ENCODE results near the gene HIVEP3.
"Not testable (repeated sequence)": the region's sequence is repeated elsewhere in the genome, so short reads cannot be mapped to it uniquely, and the experiment has no call there.

Gene HIVEP3

GRCh38 chr1:41936107-41936506, 17.4 kb upstream of the HIVEP3 start:
- peak overlapping the region; percentile 26 for H3K27ac Mint-ChIP-seq
- peaks cover 9% of the 10 kb centered on the region for H3K36me3 Mint-ChIP-seq
- peaks cover 16% of the 10 kb centered on the region for H3K4me1 Mint-ChIP-seq
- no peaks in the 10 kb centered on the region for H3K27me3 Mint-ChIP-seq
- H3K4me3 Mint-ChIP-seq = no peak overlapping the region
- H3K9me3 Mint-ChIP-seq = no peaks in the 10 kb centered on the region

DNA sequence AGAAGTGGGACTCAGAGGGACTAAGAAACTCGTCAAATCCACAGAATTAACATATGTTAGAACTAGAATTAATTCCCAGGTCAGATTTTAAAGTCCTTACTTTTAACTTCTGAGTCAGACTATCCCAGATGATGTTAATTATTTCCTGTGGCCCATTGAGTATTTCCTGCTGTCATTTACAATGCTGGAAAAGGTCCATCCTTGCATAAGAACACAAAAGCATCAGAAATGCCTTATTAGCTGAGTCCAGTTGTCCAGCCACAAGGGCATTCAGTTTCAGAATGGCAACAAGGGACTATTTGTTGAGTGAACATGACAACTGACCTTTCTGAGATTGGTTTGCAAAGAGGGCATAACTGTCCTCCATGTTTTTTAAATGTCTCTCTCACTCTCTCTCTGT, 16.5 kb upstream of the HIVEP3 start:
- Mint-ChIP-seq H3K9me3 (no peaks in the 10 kb centered on the region), H3K4me1 (peaks cover 16% of the 10 kb centered on the region), H3K36me3 (peaks cover 8% of the 10 kb centered on the region), H3K4me3 (no peak overlapping the region), H3K27ac (no peak overlapping the region), H3K27me3 (no peaks in the 10 kb centered on the region)

DNA sequence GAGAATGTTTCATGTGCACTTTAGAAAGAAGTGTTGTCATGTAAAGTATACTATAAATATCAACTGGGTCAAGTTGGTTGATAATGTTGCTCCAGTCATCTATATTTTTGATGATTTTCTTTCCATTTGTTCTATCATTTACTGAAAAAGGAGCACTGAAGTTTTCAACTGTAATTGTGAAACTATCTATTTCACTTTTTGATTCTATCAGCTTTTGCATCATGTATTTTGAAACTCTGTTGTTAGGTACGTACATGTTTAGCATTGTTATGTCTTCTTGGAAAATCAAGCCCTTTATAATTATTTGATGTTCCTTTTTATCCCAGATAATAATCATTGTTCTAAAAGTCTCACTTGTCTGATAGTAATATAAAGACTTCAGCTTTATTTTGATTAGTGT, 14.4 kb upstream of the HIVEP3 start:
- Mint-ChIP-seq H3K36me3 (peaks cover 7% of the 10 kb centered on the region), H3K4me1 (peaks cover 16% of the 10 kb centered on the region), H3K27ac (no peak overlapping the region), H3K4me3 (no peak overlapping the region), H3K9me3 (no peaks in the 10 kb centered on the region), H3K27me3 (no peaks in the 10 kb centered on the region)

DNA sequence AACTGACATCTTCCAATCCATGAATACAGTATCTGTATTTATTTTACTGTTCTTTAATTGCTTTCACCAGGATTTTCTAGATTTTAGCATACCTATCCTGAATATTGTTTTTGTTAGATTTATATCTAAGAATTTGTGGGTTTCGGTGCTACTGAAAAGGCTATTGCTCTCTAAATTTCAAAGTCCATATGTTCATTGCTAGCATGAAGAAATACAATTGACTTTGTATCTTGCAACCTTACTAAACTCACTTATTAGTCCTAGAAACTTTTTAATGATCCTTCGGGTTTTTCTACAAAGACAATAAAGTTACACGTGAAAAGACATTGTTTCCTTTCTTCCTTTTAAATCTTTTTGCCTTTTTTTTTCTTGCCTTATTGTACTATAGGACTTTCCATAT, 12.9 kb upstream of the HIVEP3 start:
- H3K36me3 Mint-ChIP-seq = peaks cover 5% of the 10 kb centered on the region
- peaks cover 15% of the 10 kb centered on the region for H3K4me1 Mint-ChIP-seq
- no peak overlapping the region for H3K27ac Mint-ChIP-seq
- no peak overlapping the region for H3K4me3 Mint-ChIP-seq
- H3K27me3 Mint-ChIP-seq = no peaks in the 10 kb centered on the region
- H3K9me3 Mint-ChIP-seq = no peaks in the 10 kb centered on the region

DNA sequence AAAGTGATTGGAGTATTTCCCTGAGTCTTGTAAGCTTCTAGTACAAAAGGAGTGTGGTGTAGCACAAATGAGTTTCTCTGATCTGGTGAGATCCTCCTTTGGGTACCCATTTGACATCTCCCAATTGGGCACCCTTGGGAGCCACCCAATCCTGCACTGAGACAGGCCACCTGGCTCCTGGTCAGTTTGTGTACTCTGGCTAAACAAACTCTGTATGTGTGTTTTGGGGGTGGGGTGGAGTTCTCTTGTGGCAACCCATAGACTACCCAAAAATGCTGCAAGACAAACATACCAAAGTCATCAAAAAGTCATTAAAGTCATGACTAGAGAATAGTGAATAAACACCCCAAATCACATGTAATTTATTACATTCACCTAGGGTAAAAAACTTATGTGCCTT, 8.4 kb upstream of the HIVEP3 start:
- no peak overlapping the region for H3K27ac Mint-ChIP-seq
- H3K27me3 Mint-ChIP-seq = no peaks in the 10 kb centered on the region
- no peaks in the 10 kb centered on the region for H3K9me3 Mint-ChIP-seq
- no peaks in the 10 kb centered on the region for H3K36me3 Mint-ChIP-seq
- no peak overlapping the region for H3K4me3 Mint-ChIP-seq
- H3K4me1 Mint-ChIP-seq = peaks cover 5% of the 10 kb centered on the region

- no peaks in the 10 kb centered on the region for H3K27me3 Mint-ChIP-seq
- peaks cover 2% of the 10 kb centered on the region for H3K36me3 Mint-ChIP-seq
- H3K9me3 Mint-ChIP-seq = no peaks in the 10 kb centered on the region
- H3K27ac Mint-ChIP-seq = no peak overlapping the region
- peaks cover 8% of the 10 kb centered on the region for H3K4me1 Mint-ChIP-seq
- H3K4me3 Mint-ChIP-seq = no peak overlapping the region
Measured at GRCh38 chr1:41925712-41926111, 7.0 kb upstream of the HIVEP3 start.

- no peak overlapping the region for H3K27ac Mint-ChIP-seq
- no peak overlapping the region for H3K4me3 Mint-ChIP-seq
- H3K36me3 Mint-ChIP-seq = peaks cover 2% of the 10 kb centered on the region
- H3K9me3 Mint-ChIP-seq = no peaks in the 10 kb centered on the region
- peaks cover 16% of the 10 kb centered on the region for H3K4me1 Mint-ChIP-seq
- H3K27me3 Mint-ChIP-seq = no peaks in the 10 kb centered on the region
Measured at GRCh38 chr1:41924911-41925310, 6.2 kb upstream of the HIVEP3 start.

DNA sequence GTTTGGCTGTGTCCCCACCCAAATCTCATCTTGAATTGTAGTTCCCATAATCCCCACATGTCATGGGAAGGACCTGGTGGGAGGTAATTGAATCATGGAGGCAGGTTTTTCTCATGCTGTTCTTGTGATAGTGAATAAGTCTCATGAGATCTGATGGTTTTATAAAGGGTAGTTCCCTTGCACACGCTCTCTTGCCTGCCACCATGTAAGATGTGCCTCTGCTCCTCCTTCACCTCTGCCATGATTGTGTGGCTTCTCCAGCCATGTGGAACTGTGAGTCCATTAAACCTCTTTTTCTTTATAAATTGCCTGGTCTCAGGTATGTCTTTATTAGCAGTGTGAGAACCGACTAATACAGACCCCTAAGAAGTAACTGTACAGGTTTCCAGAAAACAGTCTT, 2.5 kb upstream of the HIVEP3 start:
- H3K27me3 Mint-ChIP-seq, H3K4me3 Mint-ChIP-seq: not testable (repeated sequence)

DNA sequence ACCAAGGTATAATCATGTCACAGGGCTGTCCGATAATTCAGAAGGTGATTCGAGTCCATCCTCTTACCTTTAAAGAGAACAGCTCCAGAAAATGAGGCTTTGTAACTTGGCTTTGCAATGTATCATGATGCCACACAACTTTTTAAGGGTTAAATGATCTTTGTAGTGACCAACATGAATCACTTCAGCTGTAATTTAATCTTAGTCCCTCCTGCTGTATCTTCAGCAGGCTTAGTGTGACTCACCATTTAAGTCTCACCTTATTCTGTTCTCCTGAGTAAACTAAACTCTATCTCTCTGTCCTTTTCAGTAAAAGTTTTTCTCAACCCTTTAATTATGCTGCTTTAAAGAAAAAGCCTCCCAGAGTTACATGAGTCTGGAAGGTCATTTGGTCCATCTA, 1.9 kb upstream of the HIVEP3 start:
- peaks cover 2% of the 10 kb centered on the region for H3K36me3 Mint-ChIP-seq
- H3K4me1 Mint-ChIP-seq = peaks cover 51% of the 10 kb centered on the region
- no peaks in the 10 kb centered on the region for H3K27me3 Mint-ChIP-seq
- H3K27ac Mint-ChIP-seq = peak overlapping the region; percentile 98
- no peaks in the 10 kb centered on the region for H3K9me3 Mint-ChIP-seq
- H3K4me3 Mint-ChIP-seq = peak overlapping the region; percentile 91

More for the DNA sequence above, 2.5 kb upstream of the HIVEP3 start:
- peaks cover 48% of the 10 kb centered on the region for H3K4me1 Mint-ChIP-seq
- H3K27ac Mint-ChIP-seq, H3K9me3 Mint-ChIP-seq, H3K36me3 Mint-ChIP-seq: not testable (repeated sequence)

DNA sequence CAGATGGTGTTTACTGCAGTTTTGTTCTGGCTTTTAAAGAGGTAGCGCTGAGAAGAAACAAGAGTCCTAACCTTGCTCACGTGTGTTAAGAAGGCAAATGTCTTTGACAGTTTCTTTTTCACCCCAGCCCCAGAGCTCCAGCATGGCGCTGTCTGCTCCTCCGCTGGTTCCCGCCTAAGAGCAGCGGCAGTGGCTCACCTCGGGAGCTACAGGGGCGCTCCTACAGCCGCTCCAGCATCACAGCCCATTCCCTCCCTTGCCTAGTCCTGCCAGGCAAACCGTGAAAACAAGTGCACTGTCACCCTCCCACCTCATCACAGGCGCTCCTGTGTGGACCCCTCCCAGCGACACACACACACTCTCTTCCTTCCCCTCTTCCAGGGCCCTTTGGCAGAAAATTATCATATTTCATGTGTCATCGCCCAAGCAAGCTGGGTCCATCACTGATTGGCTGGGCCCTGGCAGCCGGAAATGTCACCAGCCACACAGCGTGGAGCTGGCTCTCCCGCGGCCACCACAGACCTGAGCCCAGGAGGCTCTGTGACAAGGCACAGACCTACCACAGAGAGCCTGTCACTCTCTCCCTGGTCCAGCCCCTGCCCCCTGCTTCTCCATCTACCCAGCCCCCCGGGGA, 1.2 kb upstream of the HIVEP3 start:
- H3K36me3 Mint-ChIP-seq = peaks cover 2% of the 10 kb centered on the region
- peaks cover 59% of the 10 kb centered on the region for H3K4me1 Mint-ChIP-seq
- H3K27ac Mint-ChIP-seq = peak overlapping the region; percentile 98
- H3K4me3 Mint-ChIP-seq = peak overlapping the region; percentile 91
- no peaks in the 10 kb centered on the region for H3K9me3 Mint-ChIP-seq
- H3K27me3 Mint-ChIP-seq = no peaks in the 10 kb centered on the region

- Mint-ChIP-seq H3K9me3 (no peaks in the 10 kb centered on the region), H3K27ac (no peak overlapping the region), H3K4me3 (peak overlapping the region; percentile 91), H3K27me3 (no peaks in the 10 kb centered on the region), H3K36me3 (peaks cover 2% of the 10 kb centered on the region), H3K4me1 (peaks cover 67% of the 10 kb centered on the region)
Measured at GRCh38 chr1:41919131-41919530, 409 bp upstream of the HIVEP3 start.

DNA sequence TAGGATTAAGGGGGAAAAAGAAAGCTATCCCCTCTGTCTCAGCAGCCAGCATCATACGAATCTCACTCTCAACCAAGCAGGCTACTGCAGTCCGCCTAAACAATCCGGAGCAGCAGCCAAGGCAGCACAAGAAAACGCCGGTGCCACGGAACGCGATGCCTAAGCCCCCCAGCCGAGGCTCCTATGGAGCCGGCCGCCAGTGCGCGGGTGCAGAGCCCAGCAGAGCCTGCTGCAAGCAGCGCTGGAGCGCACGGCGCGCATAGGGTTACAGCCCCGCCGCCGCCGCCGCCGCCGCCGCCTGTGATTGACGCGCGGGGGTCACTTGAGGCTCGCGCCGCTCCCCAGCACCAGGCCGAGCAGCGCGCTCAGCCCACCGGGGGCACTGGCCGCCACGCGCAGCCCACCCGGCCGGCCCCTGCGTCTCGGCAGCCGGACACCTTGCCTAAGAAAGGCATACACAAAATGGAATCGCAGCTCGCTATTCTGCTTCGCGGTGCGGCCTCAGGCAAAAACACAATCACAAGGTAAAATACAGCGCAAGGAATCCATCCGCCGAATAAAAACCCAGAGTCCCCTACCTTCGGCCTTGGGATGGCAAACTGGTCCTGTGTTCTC, 780 bp downstream of the HIVEP3 start:
- Mint-ChIP-seq H3K36me3 (peaks cover 2% of the 10 kb centered on the region), H3K27me3 (no peaks in the 10 kb centered on the region), H3K27ac (no peak overlapping the region), H3K4me3 (peak overlapping the region; percentile 72), H3K9me3 (no peaks in the 10 kb centered on the region), H3K4me1 (peaks cover 79% of the 10 kb centered on the region)

GRCh38 chr1:41917076-41917475, 1.6 kb downstream of the HIVEP3 start:
- H3K4me3 Mint-ChIP-seq = peak overlapping the region; percentile 72

DNA sequence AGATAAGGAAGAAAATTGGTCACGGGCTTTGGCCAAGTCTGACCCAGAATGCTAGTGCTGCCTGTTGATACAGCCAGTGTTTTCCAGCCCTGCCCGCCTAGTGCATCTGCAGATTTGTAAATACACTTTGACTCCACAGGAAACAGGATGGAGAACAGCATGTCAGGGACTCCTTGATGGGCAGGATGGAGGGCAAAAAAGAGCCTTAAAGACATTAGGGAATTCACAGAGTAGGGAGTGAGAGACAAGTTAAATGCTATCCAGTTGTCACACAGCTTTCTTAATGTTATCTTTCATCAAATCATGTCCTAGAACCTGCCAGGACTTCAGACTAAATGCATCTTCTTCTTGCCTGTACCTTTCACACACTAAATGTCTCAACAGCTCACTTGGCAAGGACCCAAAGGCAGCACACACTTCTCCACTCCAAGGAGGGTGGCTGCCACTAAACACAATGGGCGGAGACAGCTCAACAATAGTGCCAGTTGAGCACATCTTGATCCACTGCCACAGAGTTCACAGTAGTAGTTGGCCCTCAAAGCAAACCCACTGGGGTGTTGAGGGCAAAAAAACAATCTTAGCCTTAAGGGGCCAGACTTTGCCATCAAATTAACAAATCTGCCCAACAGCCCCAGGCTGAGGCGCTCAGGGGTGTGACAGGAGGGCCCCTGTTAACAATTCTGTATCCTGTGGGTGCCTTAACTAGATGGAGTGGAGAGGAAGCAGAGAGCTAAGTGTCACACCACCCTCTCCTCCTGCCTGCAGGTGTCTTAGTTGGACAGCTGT, 2.7 kb downstream of the HIVEP3 start:
- Mint-ChIP-seq H3K9me3 (peaks cover 2% of the 10 kb centered on the region), H3K4me3 (no peak overlapping the region), H3K27me3 (no peaks in the 10 kb centered on the region), H3K27ac (no peak overlapping the region), H3K4me1 (peaks cover 91% of the 10 kb centered on the region), H3K36me3 (peaks cover 3% of the 10 kb centered on the region)

More at GRCh38 chr1:41917076-41917475, 1.6 kb downstream of the HIVEP3 start:
- no peaks in the 10 kb centered on the region for H3K9me3 Mint-ChIP-seq
- peak overlapping the region; percentile 0 for H3K27ac Mint-ChIP-seq
- H3K4me1 Mint-ChIP-seq = peaks cover 87% of the 10 kb centered on the region
- H3K27me3 Mint-ChIP-seq = no peaks in the 10 kb centered on the region
- H3K36me3 Mint-ChIP-seq = peaks cover 2% of the 10 kb centered on the region

GRCh38 chr1:41914516-41914915, 4.2 kb downstream of the HIVEP3 start:
- Mint-ChIP-seq H3K4me3 (no peak overlapping the region), H3K27ac (peak overlapping the region; percentile 38), H3K9me3 (peaks cover 6% of the 10 kb centered on the region)

DNA sequence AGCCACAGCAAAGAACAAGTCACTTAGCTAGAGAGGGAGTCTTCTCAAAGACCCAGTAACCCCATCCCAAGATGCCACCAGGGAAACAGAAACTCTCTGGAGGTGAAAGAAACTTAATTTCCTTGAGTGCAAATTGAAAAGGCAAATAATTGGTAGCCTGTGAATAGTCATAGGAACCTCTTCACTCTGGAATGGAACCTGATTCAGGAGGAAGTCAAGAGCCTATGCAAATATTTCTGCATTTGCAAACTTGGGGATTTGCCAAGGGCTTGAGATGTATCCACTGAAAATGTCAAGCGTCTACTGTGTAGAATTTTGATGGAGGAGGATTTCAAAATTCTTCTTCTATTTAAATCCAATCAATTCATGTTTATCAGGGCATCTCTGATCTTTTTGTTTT, 5.7 kb downstream of the HIVEP3 start:
- no peak overlapping the region for H3K4me3 Mint-ChIP-seq
- peaks cover 14% of the 10 kb centered on the region for H3K9me3 Mint-ChIP-seq
- H3K27me3 Mint-ChIP-seq = no peaks in the 10 kb centered on the region
- peaks cover 3% of the 10 kb centered on the region for H3K36me3 Mint-ChIP-seq
- H3K27ac Mint-ChIP-seq = no peak overlapping the region
- peaks cover 68% of the 10 kb centered on the region for H3K4me1 Mint-ChIP-seq

More at GRCh38 chr1:41914516-41914915, 4.2 kb downstream of the HIVEP3 start:
- H3K36me3 Mint-ChIP-seq = peaks cover 3% of the 10 kb centered on the region
- peaks cover 76% of the 10 kb centered on the region for H3K4me1 Mint-ChIP-seq
- H3K27me3 Mint-ChIP-seq = no peaks in the 10 kb centered on the region

Data from activated naive CD4-positive, alpha-beta T cell treated with anti-CD3 and anti-CD28 coated beads, Interleukin-2, amount 50 U/mL, for 24 hours (primary cell).